DOHH2 (cell line): Measurements from ENCODE around the gene RNF44.

Experiments used
- H3F3A ChIP-seq: fragments of 200-600 bp; sonication (generic), shearing (Covaris generic); 2 replicates; pipeline ENCODE4 v1.6.0; 2016; ENCODE audit warnings: antibody characterized with exemption, mild to moderate bottlenecking; ENCODE audit not compliant: control insufficient read depth, insufficient read depth
- H3K27ac ChIP-seq: fragments of 200-600 bp; sonication (generic); 2 replicates; pipeline ENCODE4 v1.5.1; 2014; ENCODE audit warnings: low read depth, mild to moderate bottlenecking, low read length, moderate library complexity
- H3K27me3 ChIP-seq: fragments of 200-600 bp; sonication (generic); 2 replicates; pipeline ENCODE4 v1.6.1; 2014; ENCODE audit warnings: mild to moderate bottlenecking, low read length, mixed read lengths; ENCODE audit not compliant: control insufficient read depth
- H3K36me3 ChIP-seq: fragments of 200-600 bp; sonication (generic); 2 replicates; pipeline ENCODE4 v1.6.1; 2014; ENCODE audit warnings: mild to moderate bottlenecking, low read length, moderate library complexity, mixed read lengths; ENCODE audit not compliant: control insufficient read depth
- H3K4me1 ChIP-seq: fragments of 200-600 bp; sonication (generic); 2 replicates; pipeline ENCODE4 v1.6.1; 2014; ENCODE audit warnings: mild to moderate bottlenecking, low read length, mixed read lengths; ENCODE audit not compliant: control insufficient read depth
- H3K4me2 ChIP-seq: fragments of 200-600 bp; sonication (generic); 2 replicates; pipeline ENCODE4 v1.6.0; 2014; ENCODE audit warnings: mild to moderate bottlenecking, low read length, moderate library complexity
- H3K4me3 ChIP-seq: fragments of 200-600 bp; sonication (generic); 2 replicates; pipeline ENCODE4 v1.5.1; 2014; ENCODE audit warnings: mild to moderate bottlenecking, low read length, mixed read lengths
- H3K79me2 ChIP-seq: fragments of 200-600 bp; sonication (generic); 2 replicates; pipeline ENCODE4 v1.6.1; 2014; ENCODE audit warnings: mild to moderate bottlenecking, low read length, mixed read lengths; ENCODE audit not compliant: control insufficient read depth
- H3K9me2 ChIP-seq: fragments of 200-600 bp; sonication (generic); replicated peaks from 2 replicates; pipeline ENCODE4 v1.6.1; 2014; ENCODE audit warnings: mild to moderate bottlenecking, low read length, mixed read lengths; ENCODE audit not compliant: control insufficient read depth
- H3K9me3 ChIP-seq: fragments of 200-600 bp; sonication (generic); 2 replicates; pipeline ENCODE4 v1.6.1; 2014; ENCODE audit warnings: antibody characterized with exemption, low read length, mixed read lengths; ENCODE audit not compliant: control insufficient read depth, insufficient read depth
- H4K20me1 ChIP-seq: fragments of 200-600 bp; sonication (generic); 2 replicates; pipeline ENCODE4 v1.6.0; 2014; ENCODE audit warnings: low read depth, mild to moderate bottlenecking, antibody characterized with exemption, low read length, moderate library complexity; ENCODE audit not compliant: control insufficient read depth, insufficient read depth
- EZH2phosphoT487 ChIP-seq: fragments of 200-600 bp; sonication (generic); IDR thresholded peaks from 2 replicates; pipeline ENCODE4 v1.6.1; 2017; ENCODE audit warnings: borderline replicate concordance, mild to moderate bottlenecking, antibody characterized with exemption, low read length, moderate library complexity, mixed read lengths
- TF ChIP-seq, protein P1 (sequence below): fragments of 200-600 bp; sonication (generic); IDR thresholded peaks from one replicate; pipeline ENCODE4 v1.5.1; 2014; ENCODE audit warnings: antibody characterized with exemption, mild to moderate bottlenecking, low read depth, low read length; ENCODE audit not compliant: poor library complexity, severe bottlenecking

Gene RNF44

DNA sequence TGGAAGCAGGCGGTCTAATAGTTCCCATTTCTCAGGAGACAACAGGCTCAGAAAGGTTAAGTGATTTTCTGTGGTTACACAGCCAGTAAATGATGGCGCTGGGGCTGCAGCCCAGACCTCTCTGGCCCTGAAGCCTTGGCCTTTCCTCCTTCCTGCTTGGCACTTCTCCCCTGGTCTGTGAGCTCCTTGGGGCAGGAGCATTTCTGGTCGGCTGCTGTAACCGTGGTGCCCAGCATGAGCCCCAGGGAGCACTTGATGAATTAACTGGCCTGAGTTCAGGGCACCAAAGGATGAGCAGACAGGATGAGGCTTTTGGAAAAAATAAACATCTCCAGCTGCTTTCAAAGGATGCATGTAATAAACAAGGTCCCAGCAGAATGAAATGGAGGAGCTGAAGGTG is 42.1 kb upstream of the RNF44 start:
- no peaks in the 10 kb centered on the region for H4K20me1 ChIP-seq
- TF ChIP-seq, protein P1, sequence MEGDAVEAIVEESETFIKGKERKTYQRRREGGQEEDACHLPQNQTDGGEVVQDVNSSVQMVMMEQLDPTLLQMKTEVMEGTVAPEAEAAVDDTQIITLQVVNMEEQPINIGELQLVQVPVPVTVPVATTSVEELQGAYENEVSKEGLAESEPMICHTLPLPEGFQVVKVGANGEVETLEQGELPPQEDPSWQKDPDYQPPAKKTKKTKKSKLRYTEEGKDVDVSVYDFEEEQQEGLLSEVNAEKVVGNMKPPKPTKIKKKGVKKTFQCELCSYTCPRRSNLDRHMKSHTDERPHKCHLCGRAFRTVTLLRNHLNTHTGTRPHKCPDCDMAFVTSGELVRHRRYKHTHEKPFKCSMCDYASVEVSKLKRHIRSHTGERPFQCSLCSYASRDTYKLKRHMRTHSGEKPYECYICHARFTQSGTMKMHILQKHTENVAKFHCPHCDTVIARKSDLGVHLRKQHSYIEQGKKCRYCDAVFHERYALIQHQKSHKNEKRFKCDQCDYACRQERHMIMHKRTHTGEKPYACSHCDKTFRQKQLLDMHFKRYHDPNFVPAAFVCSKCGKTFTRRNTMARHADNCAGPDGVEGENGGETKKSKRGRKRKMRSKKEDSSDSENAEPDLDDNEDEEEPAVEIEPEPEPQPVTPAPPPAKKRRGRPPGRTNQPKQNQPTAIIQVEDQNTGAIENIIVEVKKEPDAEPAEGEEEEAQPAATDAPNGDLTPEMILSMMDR: no peak
- no peak for TF ChIP-seq EZH2phosphoT487
- H3K27me3 ChIP-seq: no peaks in the 10 kb centered on the region
- no peak overlapping the region for H3K4me2 ChIP-seq
- no peaks in the 10 kb centered on the region for H3K36me3 ChIP-seq
- H3K79me2 ChIP-seq: no peaks in the 10 kb centered on the region
- no peak overlapping the region for H3K4me3 ChIP-seq
- H3K9me2 ChIP-seq: no peaks in the 10 kb centered on the region
- H3K4me1 ChIP-seq: peaks cover 8% of the 10 kb centered on the region
- H3K9me3 ChIP-seq: no peaks in the 10 kb centered on the region; the same call in 1 of the 2 replicates
- H3F3A ChIP-seq: no peaks in the 10 kb centered on the region
- no peak overlapping the region for H3K27ac ChIP-seq

DNA sequence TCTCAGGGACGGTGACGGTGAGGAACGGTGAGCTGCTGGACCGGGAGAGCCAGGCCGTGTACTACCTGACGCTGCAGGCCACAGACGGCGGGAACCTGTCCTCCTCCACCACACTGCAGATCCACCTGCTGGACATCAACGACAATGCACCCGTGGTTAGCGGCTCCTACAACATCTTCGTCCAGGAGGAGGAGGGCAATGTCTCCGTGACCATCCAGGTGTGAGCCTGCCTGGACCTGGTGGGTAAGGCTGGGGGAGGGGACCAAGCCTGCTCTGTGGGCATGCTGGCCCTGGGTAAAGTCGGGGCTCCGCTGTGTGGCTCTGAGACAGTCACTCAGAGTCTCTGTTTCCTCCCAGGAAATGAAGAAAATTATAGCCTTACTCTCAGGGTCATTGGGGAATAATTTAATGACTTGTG is 41.2 kb upstream of the RNF44 start:
- H3K9me2 ChIP-seq: no peaks in the 10 kb centered on the region
- H3F3A ChIP-seq: no peaks in the 10 kb centered on the region
- H3K27me3 ChIP-seq: no peaks in the 10 kb centered on the region
- H3K79me2 ChIP-seq: no peaks in the 10 kb centered on the region
- H4K20me1 ChIP-seq: no peaks in the 10 kb centered on the region
- no peaks in the 10 kb centered on the region for H3K36me3 ChIP-seq
- TF ChIP-seq EZH2phosphoT487: no peak
- TF ChIP-seq, protein P1: peak; percentile 76
- no peak overlapping the region for H3K27ac ChIP-seq
- H3K4me3 ChIP-seq: no peak overlapping the region
- H3K9me3 ChIP-seq: no peaks in the 10 kb centered on the region
- peaks cover 10% of the 10 kb centered on the region for H3K4me1 ChIP-seq
- no peak overlapping the region for H3K4me2 ChIP-seq

DNA sequence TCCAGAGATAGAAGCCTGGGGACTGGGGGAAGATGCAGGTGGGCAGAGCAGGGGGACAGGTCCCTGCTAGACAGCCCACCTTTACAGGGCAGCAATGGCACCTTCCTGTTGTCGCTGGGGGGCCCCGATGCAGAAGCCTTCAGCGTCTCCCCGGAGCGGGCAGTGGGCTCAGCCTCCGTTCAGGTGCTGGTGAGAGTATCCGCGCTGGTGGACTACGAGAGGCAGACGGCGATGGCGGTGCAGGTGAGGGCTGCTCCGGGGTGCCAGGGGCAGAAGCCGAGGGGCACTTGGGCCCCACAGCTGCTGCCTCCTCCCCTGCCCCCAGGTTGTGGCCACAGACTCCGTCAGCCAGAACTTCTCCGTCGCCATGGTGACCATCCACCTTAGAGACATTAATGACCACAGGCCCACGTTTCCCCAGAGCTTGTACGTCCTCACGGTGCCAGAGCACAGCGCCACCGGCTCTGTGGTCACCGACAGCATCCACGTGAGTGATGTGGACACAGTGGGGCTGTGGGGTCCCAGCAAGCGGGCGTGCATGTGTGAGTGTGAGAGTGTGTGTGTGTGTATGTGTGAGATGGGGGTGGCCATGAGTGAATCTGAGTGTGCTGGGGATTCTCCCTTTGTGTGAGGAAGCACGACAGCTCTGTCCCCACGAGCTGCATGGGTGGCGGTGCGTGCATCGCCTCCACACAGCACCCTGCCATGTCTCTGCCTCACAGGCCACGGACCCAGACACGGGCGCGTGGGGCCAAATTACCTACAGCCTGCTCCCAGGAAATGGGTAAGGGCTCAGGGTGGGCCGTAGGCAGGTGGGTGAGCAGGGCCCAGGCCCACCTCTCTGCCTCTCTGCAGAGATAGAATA is 40.3 kb upstream of the RNF44 start:
- peaks cover 10% of the 10 kb centered on the region for H3K4me1 ChIP-seq
- no peaks in the 10 kb centered on the region for H3K79me2 ChIP-seq
- no peaks in the 10 kb centered on the region for H4K20me1 ChIP-seq
- H3K4me2 ChIP-seq: no peak overlapping the region
- no peaks in the 10 kb centered on the region for H3F3A ChIP-seq
- no peaks in the 10 kb centered on the region for H3K9me2 ChIP-seq
- H3K4me3 ChIP-seq: no peak overlapping the region
- H3K27ac ChIP-seq: no peak overlapping the region
- TF ChIP-seq, protein P1: no peak
- TF ChIP-seq EZH2phosphoT487: no peak
- H3K27me3 ChIP-seq: no peaks in the 10 kb centered on the region
- no peaks in the 10 kb centered on the region for H3K9me3 ChIP-seq
- H3K36me3 ChIP-seq: no peaks in the 10 kb centered on the region
